Kidney epithelial cell (primary cell): ENCODE results near the gene ZNRF2. TPM values are rescaled to one million over a fixed set of nuclear protein-coding genes. Genes with fewer than 3 reads are reported as not detected.

Experiments
- DNase-seq: peaks from one replicate; pipeline ENCODE4 v3.0.0-alpha.2; 2010; ENCODE audit warnings: low read depth
- H3K27me3 ChIP-seq: 2 replicates; pipeline ENCODE4 v1.6.0; 2011; ENCODE audit warnings: low read length; ENCODE audit not compliant: control insufficient read depth, insufficient read depth
- H3K36me3 ChIP-seq: 2 replicates; pipeline ENCODE4 v1.5.1; 2011; ENCODE audit warnings: low read length; ENCODE audit not compliant: control insufficient read depth, insufficient read depth
- H3K4me3 ChIP-seq: 2 replicates; pipeline ENCODE4 v1.5.1; 2011; ENCODE audit warnings: low read depth, mild to moderate bottlenecking, control low read depth, low read length
- total RNA-seq: library from RNA; depleted of rRNA; stranded (reverse); fragments of >200 nt; gene quantifications from 2 replicates; pipeline ENCODE4 v1.2.3, GENCODE V29; 2015
- TF ChIP-seq, protein P1 (sequence below): IDR thresholded peaks from 2 replicates; pipeline ENCODE4 v1.5.1; 2011; ENCODE audit warnings: mild to moderate bottlenecking, moderate library complexity, low read length, control low read depth, inconsistent platforms; ENCODE audit not compliant: insufficient read depth, poor library complexity, severe bottlenecking

The ZNRF2 gene
- total RNA-seq, 1 donor from 2014 or later: 11.2 TPM

GRCh38 chr7:30315589-30315988 lies 31.2 kb downstream of the ZNRF2 start:
- DNase-seq: no peak
- no peaks in the 10 kb centered on the region for H3K36me3 ChIP-seq
- TF ChIP-seq, protein P1, sequence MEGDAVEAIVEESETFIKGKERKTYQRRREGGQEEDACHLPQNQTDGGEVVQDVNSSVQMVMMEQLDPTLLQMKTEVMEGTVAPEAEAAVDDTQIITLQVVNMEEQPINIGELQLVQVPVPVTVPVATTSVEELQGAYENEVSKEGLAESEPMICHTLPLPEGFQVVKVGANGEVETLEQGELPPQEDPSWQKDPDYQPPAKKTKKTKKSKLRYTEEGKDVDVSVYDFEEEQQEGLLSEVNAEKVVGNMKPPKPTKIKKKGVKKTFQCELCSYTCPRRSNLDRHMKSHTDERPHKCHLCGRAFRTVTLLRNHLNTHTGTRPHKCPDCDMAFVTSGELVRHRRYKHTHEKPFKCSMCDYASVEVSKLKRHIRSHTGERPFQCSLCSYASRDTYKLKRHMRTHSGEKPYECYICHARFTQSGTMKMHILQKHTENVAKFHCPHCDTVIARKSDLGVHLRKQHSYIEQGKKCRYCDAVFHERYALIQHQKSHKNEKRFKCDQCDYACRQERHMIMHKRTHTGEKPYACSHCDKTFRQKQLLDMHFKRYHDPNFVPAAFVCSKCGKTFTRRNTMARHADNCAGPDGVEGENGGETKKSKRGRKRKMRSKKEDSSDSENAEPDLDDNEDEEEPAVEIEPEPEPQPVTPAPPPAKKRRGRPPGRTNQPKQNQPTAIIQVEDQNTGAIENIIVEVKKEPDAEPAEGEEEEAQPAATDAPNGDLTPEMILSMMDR: no peak
- no peak overlapping the region for H3K4me3 ChIP-seq
- H3K27me3 ChIP-seq: no peaks in the 10 kb centered on the region

DNA sequence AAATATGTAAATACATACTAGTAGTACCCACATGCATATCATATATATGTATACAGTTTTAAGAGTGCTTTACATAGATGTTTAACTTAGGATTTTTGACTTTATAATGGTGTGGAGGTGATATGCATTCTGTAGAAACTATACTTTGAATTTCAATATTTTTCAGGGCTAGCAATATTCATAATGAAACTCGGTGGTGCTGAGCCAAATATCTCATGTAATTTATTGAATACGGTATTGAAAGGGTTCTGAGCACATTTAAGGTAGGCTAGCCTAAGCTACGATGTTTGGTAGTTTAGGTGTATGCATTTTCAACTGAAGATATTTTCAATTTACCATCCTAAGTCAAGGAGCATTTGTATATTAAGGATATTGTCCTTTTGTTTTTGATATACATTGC lies 36.0 kb downstream of the ZNRF2 start:
- DNase-seq: no peak
- H3K4me3 ChIP-seq: no peak overlapping the region
- no peaks in the 10 kb centered on the region for H3K36me3 ChIP-seq
- no peaks in the 10 kb centered on the region for H3K27me3 ChIP-seq
- TF ChIP-seq, protein P1: no peak

DNA sequence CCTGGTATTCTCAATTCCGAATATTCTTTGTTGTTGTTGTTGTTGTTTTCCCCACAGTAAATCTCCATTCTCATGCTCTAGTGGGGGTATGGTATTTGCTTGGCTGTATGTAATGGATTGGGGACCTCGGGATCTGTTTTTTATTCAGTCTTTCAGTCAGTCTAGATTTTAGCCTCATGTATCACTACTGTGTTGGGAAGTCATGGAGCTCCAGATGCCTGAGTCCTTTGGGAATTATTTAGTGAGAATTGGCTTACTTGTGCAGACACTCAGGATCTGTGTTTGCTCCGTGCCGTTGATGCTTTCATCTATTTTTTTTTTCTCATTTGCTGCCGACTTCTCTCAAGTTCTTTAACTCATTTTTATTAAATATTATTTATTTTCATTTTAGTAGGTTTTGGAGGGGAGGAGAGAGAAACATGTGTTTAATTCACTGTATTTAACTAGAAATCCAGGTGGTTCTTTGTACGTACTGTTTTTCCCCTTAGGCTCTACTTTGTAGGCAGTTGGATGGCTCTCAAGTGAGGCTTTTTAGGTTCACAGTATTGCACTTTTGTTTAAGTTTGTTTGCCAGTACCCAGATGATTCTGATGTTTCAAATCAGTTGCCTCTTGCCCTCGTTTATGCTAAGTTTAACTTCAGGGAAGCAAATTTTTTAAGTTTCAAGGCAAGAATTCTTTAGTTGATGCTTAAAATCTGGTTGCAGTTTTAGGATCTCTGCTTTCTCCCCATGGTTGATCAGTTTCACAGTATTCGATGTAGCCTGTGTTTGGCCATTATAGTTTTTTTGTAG lies 36.9 kb downstream of the ZNRF2 start:
- Histone ChIP-seq H3K36me3 (no peaks in the 10 kb centered on the region), H3K4me3 (no peak overlapping the region), H3K27me3 (no peaks in the 10 kb centered on the region)
- TF ChIP-seq, protein P1: no peak
- DNase-seq: no peak

GRCh38 chr7:30321882-30322192 lies 37.4 kb downstream of the ZNRF2 start:
- TF ChIP-seq, protein P1: no peak
- Histone ChIP-seq H3K27me3 (no peaks in the 10 kb centered on the region), H3K36me3 (no peaks in the 10 kb centered on the region), H3K4me3 (no peak overlapping the region)
- no peak for DNase-seq

GRCh38 chr7:30322271-30323005 lies 38.0 kb downstream of the ZNRF2 start:
- H3K4me3 ChIP-seq: no peak overlapping the region
- H3K27me3 ChIP-seq: no peaks in the 10 kb centered on the region
- H3K36me3 ChIP-seq: no peaks in the 10 kb centered on the region
- DNase-seq: no peak
- TF ChIP-seq, protein P1: no peak
